ENCODE data around the gene RNF214.

DNA sequence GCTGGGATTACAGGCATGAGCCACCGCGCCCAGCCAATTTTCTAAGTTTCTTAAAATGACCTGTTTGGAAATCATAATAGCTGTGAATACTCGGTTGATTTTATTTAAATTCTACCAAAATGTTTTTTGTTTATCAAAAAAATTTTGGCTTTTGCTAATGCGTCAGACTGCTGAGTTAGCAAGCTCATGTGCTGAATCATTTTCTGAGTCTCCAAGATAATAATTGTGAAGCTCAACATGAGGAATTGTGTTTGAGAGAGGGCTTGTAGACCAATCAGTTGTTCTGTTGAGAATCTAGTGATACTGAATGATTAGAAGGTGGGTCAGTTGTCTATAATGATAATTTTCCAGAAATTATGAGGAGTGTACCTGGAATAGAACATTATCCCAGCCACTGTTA, 15.9 kb downstream of the RNF214 start:
- TF ChIP-seq EP300 (IDR thresholded peaks at IDR 0.05) = no peak
- TF ChIP-seq, protein P1, sequence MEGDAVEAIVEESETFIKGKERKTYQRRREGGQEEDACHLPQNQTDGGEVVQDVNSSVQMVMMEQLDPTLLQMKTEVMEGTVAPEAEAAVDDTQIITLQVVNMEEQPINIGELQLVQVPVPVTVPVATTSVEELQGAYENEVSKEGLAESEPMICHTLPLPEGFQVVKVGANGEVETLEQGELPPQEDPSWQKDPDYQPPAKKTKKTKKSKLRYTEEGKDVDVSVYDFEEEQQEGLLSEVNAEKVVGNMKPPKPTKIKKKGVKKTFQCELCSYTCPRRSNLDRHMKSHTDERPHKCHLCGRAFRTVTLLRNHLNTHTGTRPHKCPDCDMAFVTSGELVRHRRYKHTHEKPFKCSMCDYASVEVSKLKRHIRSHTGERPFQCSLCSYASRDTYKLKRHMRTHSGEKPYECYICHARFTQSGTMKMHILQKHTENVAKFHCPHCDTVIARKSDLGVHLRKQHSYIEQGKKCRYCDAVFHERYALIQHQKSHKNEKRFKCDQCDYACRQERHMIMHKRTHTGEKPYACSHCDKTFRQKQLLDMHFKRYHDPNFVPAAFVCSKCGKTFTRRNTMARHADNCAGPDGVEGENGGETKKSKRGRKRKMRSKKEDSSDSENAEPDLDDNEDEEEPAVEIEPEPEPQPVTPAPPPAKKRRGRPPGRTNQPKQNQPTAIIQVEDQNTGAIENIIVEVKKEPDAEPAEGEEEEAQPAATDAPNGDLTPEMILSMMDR (IDR thresholded peaks at IDR 0.05) = no peak
- TF ChIP-seq POLR2A (IDR thresholded peaks at IDR 0.05) = no peak
- no peak for TF ChIP-seq POLR2AphosphoS5 (IDR thresholded peaks at IDR 0.05)
